OCI-LY3 (cell line): Measurements from ENCODE around the gene H19.

ENCODE experiments used
- H2AFZ ChIP-seq: fragments of 200-600, 300-600 bp; shearing (Covaris generic); 2 replicates; pipeline ENCODE4 v1.6.0; 2014; ENCODE audit warnings: antibody characterized with exemption, low read depth, low read length
- H3K27ac ChIP-seq: fragments of 200-600, 300-600 bp; sonication (generic); 2 replicates; pipeline ENCODE4 v1.5.1; 2014; ENCODE audit warnings: mild to moderate bottlenecking, low read length, moderate library complexity, mixed read lengths
- H3K27me3 ChIP-seq: fragments of 200-600, 300-600 bp; sonication (generic); 2 replicates; pipeline ENCODE4 v1.6.1; 2014; ENCODE audit warnings: low read depth, low read length, mixed read lengths
- H3K36me3 ChIP-seq: fragments of 200-600, 300-600 bp; sonication (generic); replicated peaks from 2 replicates; pipeline ENCODE3; 2014; ENCODE audit warnings: low read depth, low read length, mixed read lengths
- H3K4me1 ChIP-seq: fragments of 300-600, 200-600 bp; sonication (generic); 2 replicates; pipeline ENCODE4 v1.6.1; 2014; ENCODE audit warnings: low read length, mixed read lengths
- H3K4me2 ChIP-seq: fragments of 200-600, 300-600 bp; sonication (generic); 2 replicates; pipeline ENCODE4 v1.6.1; 2014; ENCODE audit warnings: low read length, mixed read lengths
- H3K4me3 ChIP-seq: fragments of 300-600, 200-600 bp; sonication (generic); 2 replicates; pipeline ENCODE4 v1.5.1; 2014; ENCODE audit warnings: antibody characterized with exemption, mild to moderate bottlenecking, low read length, moderate library complexity
- H3K79me2 ChIP-seq: fragments of 300-600, 200-600 bp; shearing (Covaris generic); 2 replicates; pipeline ENCODE4 v1.6.1; 2014; ENCODE audit warnings: mild to moderate bottlenecking, low read length, mixed read lengths
- H3K9ac ChIP-seq: fragments of 300-600, 200-600 bp; shearing (Covaris generic); 2 replicates; pipeline ENCODE4 v1.6.0; 2014; ENCODE audit warnings: mild to moderate bottlenecking, low read length, moderate library complexity
- H3K9me3 ChIP-seq: fragments of 200-600, 300-600 bp; shearing (Covaris generic); 2 replicates; pipeline ENCODE4 v1.6.1; 2014; ENCODE audit warnings: low read length, mixed read lengths; ENCODE audit not compliant: insufficient read depth
- H4K20me1 ChIP-seq: fragments of 200-600, 300-600 bp; sonication (generic); 2 replicates; pipeline ENCODE4 v1.6.1; 2016; ENCODE audit warnings: low read length, mixed read lengths; ENCODE audit not compliant: insufficient read depth
- CTCF ChIP-seq: fragments of 200-600, 300-600 bp; sonication (generic); IDR thresholded peaks from 2 replicates; pipeline ENCODE4 v1.5.1; 2014; ENCODE audit warnings: antibody characterized with exemption, low read length, low read depth
- EZH2phosphoT487 ChIP-seq: fragments of 200-600 bp; shearing (Covaris generic); IDR thresholded peaks from 2 replicates; pipeline ENCODE4 v1.6.1; 2018; ENCODE audit warnings: antibody characterized with exemption, mixed run types, low read depth

The H19 gene

DNA sequence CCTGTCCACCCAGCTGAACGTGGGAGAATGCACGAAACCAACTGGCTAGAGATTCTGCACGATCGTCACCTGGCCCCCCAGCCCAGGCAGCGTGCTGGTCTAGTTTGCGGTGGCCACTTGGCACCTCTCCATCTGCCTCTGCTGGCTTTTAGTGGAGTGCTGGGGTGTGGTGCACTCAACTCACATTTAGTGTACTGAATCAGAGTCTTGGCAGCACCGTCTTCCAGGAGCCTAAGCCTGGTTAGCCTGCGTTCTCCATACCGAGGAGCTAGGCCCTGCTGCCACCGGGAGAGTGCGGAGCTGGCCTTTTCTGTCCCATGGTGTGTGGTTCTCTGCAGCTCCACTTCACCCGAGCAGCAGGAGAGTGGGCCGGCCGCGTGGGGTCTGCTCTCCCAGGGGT is 47.7 kb downstream of the H19 start:
- H3K27ac ChIP-seq, result no peak overlapping the region
- no peaks in the 10 kb centered on the region for H3K36me3 ChIP-seq
- H3K9me3 ChIP-seq, result no peaks in the 10 kb centered on the region
- TF ChIP-seq CTCF, result no peak
- no peak for TF ChIP-seq EZH2phosphoT487
- no peaks in the 10 kb centered on the region for H3K27me3 ChIP-seq
- H2AFZ ChIP-seq, result no peak overlapping the region
- H3K9ac ChIP-seq, result no peak overlapping the region
- no peaks in the 10 kb centered on the region for H3K4me1 ChIP-seq
- H3K4me2 ChIP-seq, result no peak overlapping the region
- H4K20me1 ChIP-seq, result no peaks in the 10 kb centered on the region
- H3K4me3 ChIP-seq, result no peak overlapping the region
- H3K79me2 ChIP-seq, result no peaks in the 10 kb centered on the region

DNA sequence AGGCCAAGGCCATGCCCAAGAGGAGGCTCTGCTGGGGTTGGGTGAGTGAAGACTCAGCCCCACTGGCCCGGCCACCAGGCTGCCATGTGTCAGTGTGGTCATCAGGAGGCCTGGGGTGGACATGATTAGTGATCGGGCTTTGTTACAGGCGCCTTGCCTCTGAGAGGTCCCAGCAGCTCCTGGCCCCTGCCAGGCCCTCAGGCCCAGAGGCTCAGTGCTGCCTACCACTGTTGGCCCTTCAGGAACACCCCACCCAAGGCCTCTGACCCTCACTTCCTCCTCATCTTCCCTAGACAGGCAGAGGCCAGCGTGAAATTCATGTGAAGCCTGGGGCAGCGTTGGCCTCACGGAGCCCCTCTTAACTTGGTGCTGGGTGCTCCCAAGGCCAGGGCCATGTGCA is 48.3 kb downstream of the H19 start:
- Histone ChIP-seq H4K20me1 (no peaks in the 10 kb centered on the region), H2AFZ (no peak overlapping the region), H3K27me3 (no peaks in the 10 kb centered on the region), H3K79me2 (no peaks in the 10 kb centered on the region), H3K4me2 (no peak overlapping the region), H3K9me3 (no peaks in the 10 kb centered on the region), H3K4me1 (no peaks in the 10 kb centered on the region), H3K36me3 (no peaks in the 10 kb centered on the region), H3K27ac (no peak overlapping the region), H3K9ac (no peak overlapping the region), H3K4me3 (no peak overlapping the region)
- TF ChIP-seq EZH2phosphoT487 (no peak), CTCF (no peak)

- Histone ChIP-seq H3K27ac (no peak overlapping the region), H3K9ac (no peak overlapping the region), H3K4me1 (no peaks in the 10 kb centered on the region), H3K4me2 (no peak overlapping the region), H4K20me1 (no peaks in the 10 kb centered on the region), H3K4me3 (no peak overlapping the region), H3K9me3 (no peaks in the 10 kb centered on the region), H2AFZ (no peak overlapping the region), H3K27me3 (no peaks in the 10 kb centered on the region), H3K36me3 (no peaks in the 10 kb centered on the region), H3K79me2 (no peaks in the 10 kb centered on the region)
- TF ChIP-seq EZH2phosphoT487 (no peak), CTCF (no peak)
Observed at GRCh38 chr11:1948389-1948788, 49.3 kb downstream of the H19 start.

- Histone ChIP-seq H3K27ac (no peak overlapping the region), H3K9me3 (no peaks in the 10 kb centered on the region), H3K27me3 (no peaks in the 10 kb centered on the region), H4K20me1 (no peaks in the 10 kb centered on the region), H3K4me1 (no peaks in the 10 kb centered on the region), H3K4me2 (no peak overlapping the region), H3K4me3 (no peak overlapping the region), H3K79me2 (no peaks in the 10 kb centered on the region), H3K36me3 (no peaks in the 10 kb centered on the region), H2AFZ (no peak overlapping the region), H3K9ac (no peak overlapping the region)
- TF ChIP-seq EZH2phosphoT487 (no peak), CTCF (no peak)
Observed at GRCh38 chr11:1947592-1948237, 49.9 kb downstream of the H19 start.
